Loucy (cell line): ENCODE results near the gene SETX.

Experiments
- H2AFZ ChIP-seq: fragments of 200-600 bp; sonication (generic); 2 replicates; pipeline ENCODE4 v1.6.0; 2016; ENCODE audit warnings: antibody characterized with exemption, mild to moderate bottlenecking, low read length, moderate library complexity
- H3F3A ChIP-seq: fragments of 200-600 bp; 2 replicates; pipeline ENCODE4 v1.6.0; 2016; ENCODE audit warnings: antibody characterized with exemption, low read depth, mild to moderate bottlenecking
- H3K27me3 ChIP-seq: fragments of 200-600 bp; sonication (generic); 2 replicates; pipeline ENCODE4 v1.6.1; 2014; ENCODE audit warnings: low read length, mild to moderate bottlenecking; ENCODE audit not compliant: insufficient read depth, poor library complexity, severe bottlenecking
- H3K36me3 ChIP-seq: fragments of 200-600 bp; sonication (generic); 2 replicates; pipeline ENCODE4 v1.6.1; 2016; ENCODE audit warnings: low read length; ENCODE audit not compliant: insufficient read depth
- H3K4me1 ChIP-seq: fragments of 200-600 bp; sonication (generic); 2 replicates; pipeline ENCODE4 v1.5.1; 2014; ENCODE audit warnings: low read length, mild to moderate bottlenecking; ENCODE audit not compliant: insufficient read depth, poor library complexity, severe bottlenecking
- H3K4me2 ChIP-seq: fragments of 200-600 bp; sonication (generic); 2 replicates; pipeline ENCODE4 v1.6.0; 2014; ENCODE audit warnings: antibody characterized with exemption, low read length, low read depth, mild to moderate bottlenecking; ENCODE audit not compliant: poor library complexity, severe bottlenecking
- H3K4me3 ChIP-seq: fragments of 200-600 bp; sonication (generic); 2 replicates; pipeline ENCODE4 v1.5.1; 2014; ENCODE audit warnings: low read length, mild to moderate bottlenecking, mixed read lengths; ENCODE audit not compliant: poor library complexity, severe bottlenecking
- H3K79me2 ChIP-seq: fragments of 200-600 bp; sonication (generic); 2 replicates; pipeline ENCODE4 v1.6.1; 2014; ENCODE audit warnings: low read length; ENCODE audit not compliant: insufficient read depth
- H3K9ac ChIP-seq: fragments of 200-600 bp; sonication (generic); 2 replicates; pipeline ENCODE4 v1.6.0; 2014; ENCODE audit warnings: mild to moderate bottlenecking, low read depth, low read length, moderate library complexity; ENCODE audit not compliant: poor library complexity, severe bottlenecking
- H3K9me2 ChIP-seq: fragments of 200-600 bp; sonication (generic); replicated peaks from 2 replicates; pipeline ENCODE4 v1.6.1; 2016; ENCODE audit warnings: low read depth, low read length, mixed read lengths
- H3K9me3 ChIP-seq: fragments of 200-600 bp; sonication (generic); 2 replicates; pipeline ENCODE4 v1.6.1; 2014; ENCODE audit warnings: mild to moderate bottlenecking, antibody characterized with exemption, low read length, low read depth; ENCODE audit not compliant: insufficient read depth
- H4K20me1 ChIP-seq: fragments of 200-600 bp; sonication (generic); 2 replicates; pipeline ENCODE4 v1.6.0; 2014; ENCODE audit warnings: antibody characterized with exemption, low read length, mild to moderate bottlenecking; ENCODE audit not compliant: insufficient read depth, poor library complexity, severe bottlenecking
- EZH2phosphoT487 ChIP-seq: fragments of 200-600 bp; IDR thresholded peaks from 2 replicates; pipeline ENCODE4 v1.6.1; 2018; ENCODE audit warnings: antibody characterized with exemption, mild to moderate bottlenecking, moderate library complexity, borderline replicate concordance
- TF ChIP-seq, protein P1 (sequence below): fragments of 200-600 bp; sonication (generic); conservative IDR thresholded peaks from 2 replicates; pipeline ENCODE4 v1.5.1; 2014; ENCODE audit warnings: mild to moderate bottlenecking, antibody characterized with exemption, low read length

Gene SETX

DNA sequence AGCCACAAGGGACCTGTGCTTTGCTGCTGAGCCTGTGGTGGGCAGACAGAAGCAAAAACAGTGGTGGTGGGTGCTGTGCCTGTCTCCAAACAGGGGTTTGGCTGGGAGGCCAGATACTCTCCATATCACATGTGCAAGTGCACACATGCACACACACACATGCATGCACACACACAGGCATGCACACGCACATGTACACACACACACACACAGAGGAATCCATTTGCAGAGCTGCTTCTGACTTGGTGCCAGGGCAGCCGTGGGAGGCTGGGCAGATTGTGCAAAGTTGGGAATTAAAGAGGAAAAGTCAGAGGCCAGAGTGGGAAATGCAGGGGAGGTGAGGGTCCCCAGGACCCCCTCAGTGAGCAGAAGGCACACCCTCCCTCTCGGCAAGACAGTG, 121.6 kb downstream of the SETX start:
- no peak for TF ChIP-seq EZH2phosphoT487
- TF ChIP-seq, protein P1, sequence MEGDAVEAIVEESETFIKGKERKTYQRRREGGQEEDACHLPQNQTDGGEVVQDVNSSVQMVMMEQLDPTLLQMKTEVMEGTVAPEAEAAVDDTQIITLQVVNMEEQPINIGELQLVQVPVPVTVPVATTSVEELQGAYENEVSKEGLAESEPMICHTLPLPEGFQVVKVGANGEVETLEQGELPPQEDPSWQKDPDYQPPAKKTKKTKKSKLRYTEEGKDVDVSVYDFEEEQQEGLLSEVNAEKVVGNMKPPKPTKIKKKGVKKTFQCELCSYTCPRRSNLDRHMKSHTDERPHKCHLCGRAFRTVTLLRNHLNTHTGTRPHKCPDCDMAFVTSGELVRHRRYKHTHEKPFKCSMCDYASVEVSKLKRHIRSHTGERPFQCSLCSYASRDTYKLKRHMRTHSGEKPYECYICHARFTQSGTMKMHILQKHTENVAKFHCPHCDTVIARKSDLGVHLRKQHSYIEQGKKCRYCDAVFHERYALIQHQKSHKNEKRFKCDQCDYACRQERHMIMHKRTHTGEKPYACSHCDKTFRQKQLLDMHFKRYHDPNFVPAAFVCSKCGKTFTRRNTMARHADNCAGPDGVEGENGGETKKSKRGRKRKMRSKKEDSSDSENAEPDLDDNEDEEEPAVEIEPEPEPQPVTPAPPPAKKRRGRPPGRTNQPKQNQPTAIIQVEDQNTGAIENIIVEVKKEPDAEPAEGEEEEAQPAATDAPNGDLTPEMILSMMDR: no peak
- no peaks in the 10 kb centered on the region for H3K9me3 ChIP-seq
- H3K27me3 ChIP-seq: no peaks in the 10 kb centered on the region
- H3K36me3 ChIP-seq: peaks cover 19% of the 10 kb centered on the region; the same call in 1 of the 2 replicates
- no peaks in the 10 kb centered on the region for H3K79me2 ChIP-seq
- H3K4me3 ChIP-seq: no peak overlapping the region
- no peaks in the 10 kb centered on the region for H3K4me1 ChIP-seq
- H3K4me2 ChIP-seq: no peak overlapping the region
- H4K20me1 ChIP-seq: no peaks in the 10 kb centered on the region
- H3K9me2 ChIP-seq: no peaks in the 10 kb centered on the region
- H3F3A ChIP-seq: no peaks in the 10 kb centered on the region
- no peak overlapping the region for H3K9ac ChIP-seq
- H2AFZ ChIP-seq: no peak overlapping the region

DNA sequence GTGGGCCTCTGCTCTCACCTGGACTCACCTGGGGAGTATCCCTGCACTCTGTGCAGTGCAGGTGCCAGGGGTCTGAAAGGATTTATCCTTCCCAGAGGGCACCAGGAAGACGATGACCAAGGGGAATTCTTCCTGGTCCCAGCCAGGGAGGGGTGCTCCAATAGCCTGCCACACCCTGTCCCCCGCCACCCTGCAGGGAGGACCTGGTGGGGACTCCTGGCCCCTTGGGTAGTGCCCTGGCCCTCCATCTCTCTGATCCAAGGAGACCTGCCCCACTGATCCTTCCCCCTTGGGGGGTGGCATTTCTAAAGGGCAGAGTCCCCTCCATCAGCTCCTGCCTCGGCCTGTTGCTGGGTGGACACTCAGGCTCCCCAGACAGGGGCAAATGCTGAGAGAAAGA, 122.3 kb downstream of the SETX start:
- no peak overlapping the region for H3K9ac ChIP-seq

DNA sequence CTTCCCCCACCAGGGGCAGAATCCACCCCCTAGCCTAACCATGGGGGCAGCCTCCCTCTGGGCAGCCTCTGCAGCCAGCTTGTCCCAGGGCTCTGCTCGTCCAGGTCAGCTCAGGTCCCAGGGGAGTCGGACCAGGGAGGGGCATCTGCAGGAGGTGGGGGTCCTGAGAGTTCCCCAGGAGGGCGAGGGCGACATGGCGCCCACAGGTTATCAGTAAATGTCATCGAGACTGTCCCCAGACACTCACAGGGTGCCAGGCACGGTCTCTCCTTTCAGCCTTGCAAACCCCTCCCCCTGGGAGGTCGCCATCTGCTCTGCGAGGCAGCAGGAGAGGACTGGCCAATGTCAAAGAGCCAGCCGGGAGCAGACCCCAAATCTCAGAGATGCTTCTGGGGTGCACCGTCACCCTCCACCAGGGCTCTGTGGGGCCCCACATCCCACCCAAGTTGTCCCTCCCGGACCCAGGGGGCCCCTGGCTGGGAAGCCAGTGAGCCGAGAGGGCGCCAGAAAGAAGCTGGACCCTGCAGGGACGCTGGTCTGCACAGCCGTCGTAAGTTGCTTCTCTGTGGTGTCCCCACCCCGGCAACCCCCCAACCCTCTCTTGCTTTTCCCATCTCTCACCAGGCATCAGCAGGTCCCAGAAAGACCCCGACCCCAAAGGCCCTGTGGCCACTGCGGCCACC, 123.6 kb downstream of the SETX start:
- Histone ChIP-seq H3K27me3 (no peaks in the 10 kb centered on the region), H3K4me3 (no peak overlapping the region), H3K79me2 (no peaks in the 10 kb centered on the region), H3K4me1 (no peaks in the 10 kb centered on the region), H3F3A (no peaks in the 10 kb centered on the region), H3K9me2 (no peaks in the 10 kb centered on the region), H3K9ac (no peak overlapping the region), H4K20me1 (no peaks in the 10 kb centered on the region), H3K9me3 (no peaks in the 10 kb centered on the region), H3K4me2 (no peak overlapping the region), H3K36me3 (peaks cover 39% of the 10 kb centered on the region; the same call in 1 of the 2 replicates), H2AFZ (no peak overlapping the region)
- TF ChIP-seq, protein P1: no peak
- TF ChIP-seq EZH2phosphoT487: no peak

More for the DNA sequence above, 122.3 kb downstream of the SETX start:
- Histone ChIP-seq H3K4me3 (no peak overlapping the region), H4K20me1 (no peaks in the 10 kb centered on the region), H3K27me3 (no peaks in the 10 kb centered on the region), H3K79me2 (no peaks in the 10 kb centered on the region), H3F3A (no peaks in the 10 kb centered on the region), H3K36me3 (peaks cover 25% of the 10 kb centered on the region; the same call in 1 of the 2 replicates), H3K9me3 (no peaks in the 10 kb centered on the region), H3K4me2 (no peak overlapping the region), H2AFZ (no peak overlapping the region), H3K4me1 (no peaks in the 10 kb centered on the region), H3K9me2 (no peaks in the 10 kb centered on the region)
- TF ChIP-seq, protein P1: no peak
- TF ChIP-seq EZH2phosphoT487: no peak
